KOPT-K1 (cell line): ENCODE measurements around the gene GMDS.

Experiments used
- H3K27ac ChIP-seq: fragments of 200-600 bp; sonication (generic); 2 replicates; pipeline ENCODE4 v1.5.1; 2016; ENCODE audit warnings: antibody characterized with exemption, mild to moderate bottlenecking, low read depth, low read length; ENCODE audit not compliant: poor library complexity, severe bottlenecking
- H3K36me3 ChIP-seq: fragments of 200-600 bp; sonication (generic); 2 replicates; pipeline ENCODE4 v1.5.1; 2017; ENCODE audit warnings: antibody characterized with exemption, mild to moderate bottlenecking, low read length, moderate library complexity; ENCODE audit not compliant: insufficient read depth
- H3K9me3 ChIP-seq: fragments of 200-600 bp; sonication (generic); 2 replicates; pipeline ENCODE4 v1.5.1; 2017; ENCODE audit warnings: antibody characterized with exemption, low read length, mild to moderate bottlenecking; ENCODE audit not compliant: insufficient read depth, poor library complexity, severe bottlenecking

Gene GMDS

GRCh38 chr6:1587546-1587945, 657.9 kb downstream of the GMDS start:
- no peaks in the 10 kb centered on the region for H3K9me3 ChIP-seq
- H3K36me3 ChIP-seq, result no peaks in the 10 kb centered on the region
- H3K27ac ChIP-seq, result no peak overlapping the region

GRCh38 chr6:1586861-1587450, 658.4 kb downstream of the GMDS start:
- H3K9me3 ChIP-seq, result no peaks in the 10 kb centered on the region
- H3K36me3 ChIP-seq, result no peaks in the 10 kb centered on the region
- H3K27ac ChIP-seq, result no peak overlapping the region

- no peaks in the 10 kb centered on the region for H3K36me3 ChIP-seq
- no peak overlapping the region for H3K27ac ChIP-seq
- H3K9me3 ChIP-seq, result no peaks in the 10 kb centered on the region
Measured at GRCh38 chr6:1586256-1586655, 659.1 kb downstream of the GMDS start.

GRCh38 chr6:1585669-1586049, 659.7 kb downstream of the GMDS start:
- Histone ChIP-seq H3K27ac (no peak overlapping the region), H3K36me3 (no peaks in the 10 kb centered on the region), H3K9me3 (no peaks in the 10 kb centered on the region)

- Histone ChIP-seq H3K9me3 (no peaks in the 10 kb centered on the region), H3K27ac (no peak overlapping the region), H3K36me3 (no peaks in the 10 kb centered on the region)
Measured at GRCh38 chr6:1584996-1585668, 660.3 kb downstream of the GMDS start.

- Histone ChIP-seq H3K27ac (no peak overlapping the region), H3K36me3 (no peaks in the 10 kb centered on the region), H3K9me3 (no peaks in the 10 kb centered on the region)
Measured at GRCh38 chr6:1584146-1584545, 661.3 kb downstream of the GMDS start.

GRCh38 chr6:1581120-1581991, 664.0 kb downstream of the GMDS start:
- no peaks in the 10 kb centered on the region for H3K9me3 ChIP-seq
- H3K27ac ChIP-seq, result no peak overlapping the region
- no peaks in the 10 kb centered on the region for H3K36me3 ChIP-seq

GRCh38 chr6:1580585-1580984, 664.8 kb downstream of the GMDS start:
- H3K36me3 ChIP-seq, result no peaks in the 10 kb centered on the region
- no peaks in the 10 kb centered on the region for H3K9me3 ChIP-seq
- no peak overlapping the region for H3K27ac ChIP-seq

- Histone ChIP-seq H3K27ac (no peak overlapping the region), H3K9me3 (no peaks in the 10 kb centered on the region), H3K36me3 (no peaks in the 10 kb centered on the region)
Measured at GRCh38 chr6:1580109-1580508, 665.3 kb downstream of the GMDS start.

- Histone ChIP-seq H3K27ac (no peak overlapping the region), H3K9me3 (no peaks in the 10 kb centered on the region), H3K36me3 (no peaks in the 10 kb centered on the region)
Measured at GRCh38 chr6:1579096-1579495, 666.3 kb downstream of the GMDS start.

- Histone ChIP-seq H3K27ac (no peak overlapping the region), H3K9me3 (no peaks in the 10 kb centered on the region), H3K36me3 (no peaks in the 10 kb centered on the region)
Measured at GRCh38 chr6:1577896-1578745, 667.3 kb downstream of the GMDS start.

GRCh38 chr6:1577146-1577680, 668.2 kb downstream of the GMDS start:
- Histone ChIP-seq H3K36me3 (no peaks in the 10 kb centered on the region), H3K9me3 (no peaks in the 10 kb centered on the region)

GRCh38 chr6:1576711-1577110, 668.7 kb downstream of the GMDS start:
- Histone ChIP-seq H3K27ac (no peak overlapping the region), H3K9me3 (peaks cover 4% of the 10 kb centered on the region), H3K36me3 (no peaks in the 10 kb centered on the region)

More at GRCh38 chr6:1577146-1577680, 668.2 kb downstream of the GMDS start:
- H3K27ac ChIP-seq, result no peak overlapping the region

GRCh38 chr6:1576166-1576565, 669.2 kb downstream of the GMDS start:
- Histone ChIP-seq H3K36me3 (no peaks in the 10 kb centered on the region), H3K9me3 (peaks cover 9% of the 10 kb centered on the region)

More at GRCh38 chr6:1576166-1576565, 669.2 kb downstream of the GMDS start:
- no peak overlapping the region for H3K27ac ChIP-seq
